ENCODE data around the gene STARD13.
"Not testable (repeated sequence)": the region's sequence is repeated elsewhere in the genome, so short reads cannot be mapped to it uniquely, and the experiment has no call there.

The STARD13 gene

GRCh38 chr13:33249894-33250293 is 35.7 kb downstream of the STARD13 start:
- H3K4me3 ChIP-seq (ENCODE audit: low read length) = no peak overlapping the region
- H3K36me3 ChIP-seq (ENCODE audit: insufficient read depth, low read length) = no peaks in the 10 kb centered on the region
- H3K27me3 ChIP-seq (ENCODE audit: insufficient read depth, low read length) = no peaks in the 10 kb centered on the region
- H3K9me3 ChIP-seq (ENCODE audit: low read length) = no peaks in the 10 kb centered on the region
- peaks cover 3% of the 10 kb centered on the region for H3K4me1 ChIP-seq (ENCODE audit: insufficient read depth, low read length)
- no peak overlapping the region for H2AFZ ChIP-seq (ENCODE audit: low read depth, low read length)

DNA sequence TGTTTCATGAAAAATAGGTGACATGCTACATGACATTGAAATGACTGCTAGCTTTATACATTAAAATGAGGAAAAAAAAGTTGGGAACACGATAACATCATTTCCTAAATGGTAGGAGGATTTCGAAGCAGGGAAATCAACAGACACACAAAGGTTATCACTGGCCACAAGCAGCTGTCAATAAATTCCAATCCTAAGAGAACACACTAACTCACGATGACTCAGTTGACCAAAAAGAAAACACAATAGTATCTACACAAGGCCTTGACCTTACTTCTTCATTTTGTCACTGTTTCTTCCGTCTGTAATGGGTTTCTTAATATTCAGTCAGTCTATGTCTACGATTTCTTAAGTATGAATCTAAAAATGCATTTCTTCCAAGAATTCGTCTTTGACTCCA is 36.5 kb downstream of the STARD13 start:
- no peak overlapping the region for H2AFZ ChIP-seq (ENCODE audit: low read depth, low read length)
- no peak overlapping the region for H3K4me3 ChIP-seq (ENCODE audit: low read length)
- no peaks in the 10 kb centered on the region for H3K9me3 ChIP-seq (ENCODE audit: low read length)
- no peaks in the 10 kb centered on the region for H3K27me3 ChIP-seq (ENCODE audit: insufficient read depth, low read length)
- no peaks in the 10 kb centered on the region for H3K36me3 ChIP-seq (ENCODE audit: insufficient read depth, low read length)
- peaks cover 3% of the 10 kb centered on the region for H3K4me1 ChIP-seq (ENCODE audit: insufficient read depth, low read length)

DNA sequence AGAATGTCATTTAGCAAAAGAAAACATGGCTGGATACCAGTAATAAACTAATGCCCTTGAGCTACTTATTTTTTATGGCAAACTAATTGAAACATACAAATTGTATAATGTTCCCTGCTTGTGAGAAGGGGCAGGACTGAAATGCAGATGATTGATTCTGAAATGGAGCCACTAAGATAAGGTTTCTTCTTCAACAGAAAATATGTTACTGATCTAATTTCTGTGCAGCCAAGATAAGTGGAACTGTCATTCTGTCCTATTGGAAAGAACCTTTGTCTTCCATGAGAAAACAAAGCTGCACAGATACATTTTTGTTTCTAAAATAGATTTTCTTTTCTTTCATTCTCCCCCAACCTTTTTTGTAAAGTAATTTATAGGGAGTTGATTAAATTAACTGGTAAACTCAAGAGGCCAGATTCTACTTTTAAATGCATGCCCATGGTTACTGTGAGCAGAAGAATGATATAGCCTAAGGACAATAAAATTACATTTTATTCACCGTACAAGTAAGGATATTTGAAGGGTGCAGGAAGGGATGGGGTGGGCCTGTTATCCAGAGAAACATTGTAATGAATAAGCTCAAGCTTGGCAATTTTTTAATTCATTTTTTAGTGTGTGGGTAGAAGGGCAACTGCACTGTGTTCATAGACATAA is 39.9 kb downstream of the STARD13 start:
- H3K4me3 ChIP-seq (ENCODE audit: low read length) = no peak overlapping the region
- H3K9me3 ChIP-seq (ENCODE audit: low read length) = no peaks in the 10 kb centered on the region
- H2AFZ ChIP-seq (ENCODE audit: low read depth, low read length) = peak overlapping the region; percentile 26
- H3K36me3 ChIP-seq (ENCODE audit: insufficient read depth, low read length) = no peaks in the 10 kb centered on the region
- no peaks in the 10 kb centered on the region for H3K27me3 ChIP-seq (ENCODE audit: insufficient read depth, low read length)
- peaks cover 3% of the 10 kb centered on the region for H3K4me1 ChIP-seq (ENCODE audit: insufficient read depth, low read length)

DNA sequence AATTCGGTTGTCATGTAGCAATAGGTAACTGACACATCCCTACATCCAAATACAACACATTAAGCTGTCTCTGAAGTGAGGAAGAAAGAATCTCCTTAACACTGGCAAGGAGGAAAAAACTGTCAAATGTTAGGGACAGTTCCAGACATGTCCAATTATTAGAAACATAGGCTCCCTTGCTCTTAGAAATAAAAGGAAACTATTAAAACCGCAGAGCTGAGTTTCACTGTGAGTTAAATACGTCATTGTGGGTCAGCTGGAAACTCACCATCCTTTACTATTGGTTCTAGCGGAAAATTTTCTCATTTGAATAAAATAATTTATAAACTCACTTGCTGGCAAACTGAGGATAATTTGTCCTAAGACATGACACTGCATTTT is 40.7 kb downstream of the STARD13 start:
- Histone ChIP-seq H3K36me3 (ENCODE audit: insufficient read depth, low read length) (no peaks in the 10 kb centered on the region), H3K4me1 (ENCODE audit: insufficient read depth, low read length) (peaks cover 3% of the 10 kb centered on the region), H3K27me3 (ENCODE audit: insufficient read depth, low read length) (no peaks in the 10 kb centered on the region), H3K9me3 (ENCODE audit: low read length) (no peaks in the 10 kb centered on the region), H3K4me3 (ENCODE audit: low read length) (no peak overlapping the region), H2AFZ (ENCODE audit: low read depth, low read length) (peak overlapping the region; percentile 26)

DNA sequence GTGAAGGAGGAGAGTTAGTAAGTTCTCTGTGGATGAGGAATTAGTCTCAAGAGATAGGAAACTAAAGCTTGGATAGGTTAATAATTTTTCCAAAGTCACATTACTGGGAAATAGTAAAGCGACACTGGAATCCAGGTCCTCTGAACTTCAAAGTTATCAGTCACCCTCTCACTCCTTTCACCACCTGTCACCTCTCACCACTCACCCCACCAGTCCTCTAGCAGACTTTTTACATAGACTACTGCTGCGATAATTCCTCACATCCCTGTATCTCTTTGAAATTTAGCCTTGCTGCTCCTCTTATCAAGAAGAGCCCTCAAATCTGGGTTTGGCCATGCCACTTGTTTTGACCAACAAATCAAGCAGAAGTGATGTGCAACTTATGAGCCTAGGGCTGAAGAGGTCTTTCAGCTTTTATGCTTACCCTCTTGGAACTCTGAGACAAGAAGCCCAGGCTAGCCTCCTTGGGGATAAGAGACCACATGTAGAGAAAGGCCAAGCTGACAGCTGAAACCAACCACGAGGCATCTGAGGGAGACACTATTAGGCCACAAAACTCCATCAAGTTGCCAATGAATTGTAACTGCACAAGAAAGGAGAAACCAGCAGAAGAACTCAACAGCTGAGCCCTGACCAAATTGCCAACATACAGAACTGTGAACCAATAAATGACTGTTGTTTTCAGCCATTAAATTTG is 41.2 kb downstream of the STARD13 start:
- H3K27me3 ChIP-seq (ENCODE audit: insufficient read depth, low read length) = no peaks in the 10 kb centered on the region
- H3K36me3 ChIP-seq (ENCODE audit: insufficient read depth, low read length) = no peaks in the 10 kb centered on the region
- no peaks in the 10 kb centered on the region for H3K9me3 ChIP-seq (ENCODE audit: low read length)
- no peak overlapping the region for H2AFZ ChIP-seq (ENCODE audit: low read depth, low read length)
- H3K4me3 ChIP-seq (ENCODE audit: low read length) = no peak overlapping the region
- peaks cover 3% of the 10 kb centered on the region for H3K4me1 ChIP-seq (ENCODE audit: insufficient read depth, low read length)

DNA sequence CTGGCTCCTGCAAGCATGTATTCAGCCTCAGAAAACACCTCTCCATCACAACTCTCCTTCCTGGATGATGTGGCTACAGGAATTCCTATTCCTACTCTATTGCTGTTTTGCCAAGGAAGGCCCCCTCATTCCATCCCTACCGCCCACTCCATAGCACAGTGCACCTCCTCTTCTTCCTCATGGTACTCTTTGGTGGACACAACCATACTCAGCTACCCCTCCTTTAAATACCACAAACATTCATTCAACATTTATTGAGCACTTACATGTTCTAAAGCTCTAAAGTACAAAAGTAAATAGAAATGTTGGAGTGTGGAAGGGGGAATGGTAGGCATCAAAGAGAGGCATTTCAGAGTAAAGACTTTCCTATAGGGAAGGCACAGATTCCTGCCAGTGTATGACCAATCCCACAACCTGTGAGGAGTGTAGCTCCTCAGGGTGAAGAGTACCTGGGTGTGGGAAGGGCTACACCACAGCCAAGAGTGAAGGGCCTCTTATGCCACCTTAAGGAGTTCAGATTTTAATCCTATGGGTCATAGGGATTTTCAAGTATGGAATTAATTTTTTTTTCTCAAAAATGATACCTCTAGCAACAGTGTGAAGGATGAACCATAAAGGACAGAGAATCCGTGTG is 42.5 kb downstream of the STARD13 start:
- no peaks in the 10 kb centered on the region for H3K27me3 ChIP-seq (ENCODE audit: insufficient read depth, low read length)
- no peaks in the 10 kb centered on the region for H3K36me3 ChIP-seq (ENCODE audit: insufficient read depth, low read length)
- no peak overlapping the region for H3K4me3 ChIP-seq (ENCODE audit: low read length)
- no peaks in the 10 kb centered on the region for H3K9me3 ChIP-seq (ENCODE audit: low read length)
- H2AFZ ChIP-seq (ENCODE audit: low read depth, low read length) = no peak overlapping the region
- H3K4me1 ChIP-seq (ENCODE audit: insufficient read depth, low read length) = peaks cover 3% of the 10 kb centered on the region

- not testable (repeated sequence) for H3K36me3 ChIP-seq (ENCODE audit: insufficient read depth, low read length); H3K9me3 ChIP-seq (ENCODE audit: low read length); H3K27me3 ChIP-seq (ENCODE audit: insufficient read depth, low read length); H2AFZ ChIP-seq (ENCODE audit: low read depth, low read length); H3K4me3 ChIP-seq (ENCODE audit: low read length); H3K4me1 ChIP-seq (ENCODE audit: insufficient read depth, low read length)
Measured at GRCh38 chr13:33242372-33242771, 43.2 kb downstream of the STARD13 start.

DNA sequence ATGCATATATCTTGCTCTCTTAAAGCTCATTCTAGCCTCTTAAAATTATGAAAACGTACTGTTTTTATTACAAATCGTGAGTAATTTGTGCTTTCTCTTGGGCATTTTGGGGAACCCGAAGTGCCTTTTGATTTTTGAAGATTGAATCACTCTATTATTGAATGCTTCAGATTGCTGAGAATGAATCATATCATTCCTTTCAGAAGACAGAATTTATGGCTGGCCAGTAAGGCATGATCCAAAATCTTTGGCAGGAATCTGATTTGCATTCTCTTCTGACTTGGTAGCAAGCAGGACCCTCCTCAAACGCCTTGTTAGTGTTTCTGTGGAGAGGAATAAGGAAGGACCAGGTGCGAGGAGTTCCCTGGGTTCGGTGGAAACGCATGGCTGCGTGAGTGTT is 49.5 kb downstream of the STARD13 start:
- no peak overlapping the region for H3K4me3 ChIP-seq (ENCODE audit: low read length)

DNA sequence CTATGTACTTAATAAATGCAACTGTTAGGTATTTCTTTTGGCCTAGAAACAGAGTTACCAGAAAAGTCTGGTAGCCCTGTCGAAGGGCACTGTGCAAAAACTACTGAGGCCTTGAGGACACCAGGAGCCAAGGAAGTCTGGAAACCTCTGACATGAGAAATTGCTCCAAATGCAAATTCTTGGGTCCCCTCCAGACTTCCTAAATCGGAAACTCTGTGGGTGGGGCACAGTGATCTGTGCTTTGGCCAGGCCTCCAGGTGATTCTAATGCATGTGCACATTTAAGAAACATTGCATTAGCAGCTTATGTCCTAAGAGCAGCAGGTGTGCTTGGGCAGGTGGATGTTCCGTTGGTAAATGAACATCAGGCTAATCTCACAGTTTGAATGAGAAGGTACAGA is 50.0 kb downstream of the STARD13 start:
- Histone ChIP-seq H3K27me3 (ENCODE audit: insufficient read depth, low read length) (no peaks in the 10 kb centered on the region), H2AFZ (ENCODE audit: low read depth, low read length) (no peak overlapping the region), H3K4me3 (ENCODE audit: low read length) (no peak overlapping the region), H3K4me1 (ENCODE audit: insufficient read depth, low read length) (no peaks in the 10 kb centered on the region), H3K36me3 (ENCODE audit: insufficient read depth, low read length) (no peaks in the 10 kb centered on the region), H3K9me3 (ENCODE audit: low read length) (no peaks in the 10 kb centered on the region)

More for the DNA sequence above, 49.5 kb downstream of the STARD13 start:
- Histone ChIP-seq H3K36me3 (ENCODE audit: insufficient read depth, low read length) (no peaks in the 10 kb centered on the region), H3K27me3 (ENCODE audit: insufficient read depth, low read length) (no peaks in the 10 kb centered on the region), H3K4me1 (ENCODE audit: insufficient read depth, low read length) (no peaks in the 10 kb centered on the region), H3K9me3 (ENCODE audit: low read length) (no peaks in the 10 kb centered on the region), H2AFZ (ENCODE audit: low read depth, low read length) (no peak overlapping the region)

GRCh38 chr13:33235078-33235477 is 50.5 kb downstream of the STARD13 start:
- no peaks in the 10 kb centered on the region for H3K27me3 ChIP-seq (ENCODE audit: insufficient read depth, low read length)
- no peaks in the 10 kb centered on the region for H3K4me1 ChIP-seq (ENCODE audit: insufficient read depth, low read length)
- H3K4me3 ChIP-seq (ENCODE audit: low read length) = no peak overlapping the region
- no peaks in the 10 kb centered on the region for H3K36me3 ChIP-seq (ENCODE audit: insufficient read depth, low read length)
- no peak overlapping the region for H2AFZ ChIP-seq (ENCODE audit: low read depth, low read length)
- H3K9me3 ChIP-seq (ENCODE audit: low read length) = no peaks in the 10 kb centered on the region

GRCh38 chr13:33233547-33233946 is 52.0 kb downstream of the STARD13 start:
- Histone ChIP-seq H3K36me3 (ENCODE audit: insufficient read depth, low read length) (no peaks in the 10 kb centered on the region), H3K4me3 (ENCODE audit: low read length) (no peak overlapping the region), H3K9me3 (ENCODE audit: low read length) (no peaks in the 10 kb centered on the region), H2AFZ (ENCODE audit: low read depth, low read length) (no peak overlapping the region), H3K4me1 (ENCODE audit: insufficient read depth, low read length) (peaks cover 8% of the 10 kb centered on the region), H3K27me3 (ENCODE audit: insufficient read depth, low read length) (no peaks in the 10 kb centered on the region)

GRCh38 chr13:33232883-33233282 is 52.7 kb downstream of the STARD13 start:
- Histone ChIP-seq H3K9me3 (ENCODE audit: low read length) (no peaks in the 10 kb centered on the region), H3K27me3 (ENCODE audit: insufficient read depth, low read length) (no peaks in the 10 kb centered on the region), H3K4me3 (ENCODE audit: low read length) (no peak overlapping the region), H3K36me3 (ENCODE audit: insufficient read depth, low read length) (no peaks in the 10 kb centered on the region), H3K4me1 (ENCODE audit: insufficient read depth, low read length) (peaks cover 8% of the 10 kb centered on the region), H2AFZ (ENCODE audit: low read depth, low read length) (no peak overlapping the region)

DNA sequence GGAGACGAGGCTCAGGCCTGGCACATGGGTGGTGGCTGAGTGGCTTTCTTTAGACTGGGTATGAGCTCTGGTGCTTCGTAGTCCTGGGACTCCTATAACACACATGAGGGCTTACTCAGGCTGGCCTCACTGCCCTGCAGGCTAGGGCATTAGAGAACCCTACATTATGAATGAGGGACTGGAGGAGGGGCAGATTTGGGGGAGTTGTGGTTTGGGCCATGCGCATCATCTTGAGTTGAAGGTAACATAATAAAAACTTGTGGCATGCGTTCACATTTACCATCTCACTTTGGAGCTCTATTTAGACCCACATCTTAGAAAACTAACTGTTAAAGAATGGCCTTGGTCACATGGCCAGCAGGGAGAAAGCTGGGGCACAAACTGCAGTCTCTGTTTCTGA is 54.2 kb downstream of the STARD13 start:
- Histone ChIP-seq H3K36me3 (ENCODE audit: insufficient read depth, low read length) (no peaks in the 10 kb centered on the region), H3K4me1 (ENCODE audit: insufficient read depth, low read length) (peaks cover 8% of the 10 kb centered on the region), H3K27me3 (ENCODE audit: insufficient read depth, low read length) (no peaks in the 10 kb centered on the region)

More for the DNA sequence above, 54.2 kb downstream of the STARD13 start:
- Histone ChIP-seq H3K4me3 (ENCODE audit: low read length) (no peak overlapping the region), H2AFZ (ENCODE audit: low read depth, low read length) (no peak overlapping the region), H3K9me3 (ENCODE audit: low read length) (no peaks in the 10 kb centered on the region)

All from neuron (in vitro differentiated cells).